D721Med (cell line): ENCODE measurements around the gene XYLT1.

Experiments used
- DNase-seq: peaks from one replicate; pipeline ENCODE4 v3.0.0; 2011; ENCODE audit warnings: low spot score; ENCODE audit not compliant: insufficient read length
- FAIRE-seq: peaks from 2 replicates; lab custom pipeline; 2011; peaks lifted over from hg19 to GRCh38; lab: Jason Lieb, UNC
- CTCF ChIP-seq: IDR thresholded peaks from 2 replicates; pipeline ENCODE4 v1.5.1; 2012; ENCODE audit warnings: mild to moderate bottlenecking, control low read depth; ENCODE audit not compliant: insufficient read depth; ENCODE audit errors: missing control alignments

XYLT1 gene

GRCh38 chr16:17108596-17108995, 362.2 kb downstream of the XYLT1 start:
- DNase-seq (no peak), FAIRE-seq (no peak)
- TF ChIP-seq CTCF, result no peak

GRCh38 chr16:17107450-17107849, 363.3 kb downstream of the XYLT1 start:
- FAIRE-seq, result no peak
- DNase-seq, result no peak
- no peak for TF ChIP-seq CTCF

- no peak for DNase-seq
- no peak for FAIRE-seq
- TF ChIP-seq CTCF, result no peak
These were observed 364.4 kb downstream of the XYLT1 start for GRCh38 chr16:17106243-17106791.

GRCh38 chr16:17105239-17105797, 365.4 kb downstream of the XYLT1 start:
- FAIRE-seq (no peak), DNase-seq (no peak)
- TF ChIP-seq CTCF, result no peak

- no peak for FAIRE-seq
- TF ChIP-seq CTCF, result no peak
- no peak for DNase-seq
These were observed 366.1 kb downstream of the XYLT1 start for GRCh38 chr16:17104654-17105053.

- FAIRE-seq, result no peak
- no peak for DNase-seq
- no peak for TF ChIP-seq CTCF
These were observed 367.5 kb downstream of the XYLT1 start for GRCh38 chr16:17103216-17103615.

GRCh38 chr16:17101646-17102045, 369.1 kb downstream of the XYLT1 start:
- no peak for TF ChIP-seq CTCF
- no peak for DNase-seq
- FAIRE-seq, result no peak
